GM10266 (cell line): ENCODE measurements around the gene HHAT.

Experiments
- DNase-seq: peaks from one replicate; pipeline ENCODE4 v3.0.0; 2012; ENCODE audit errors: extremely low spot score
- TF ChIP-seq, protein P1 (sequence below): IDR thresholded peaks from 2 replicates; pipeline ENCODE4 v1.5.1; 2012; ENCODE audit warnings: mild to moderate bottlenecking, low read depth; ENCODE audit not compliant: control insufficient read depth, insufficient read depth; ENCODE audit errors: missing control alignments

Gene HHAT

DNA sequence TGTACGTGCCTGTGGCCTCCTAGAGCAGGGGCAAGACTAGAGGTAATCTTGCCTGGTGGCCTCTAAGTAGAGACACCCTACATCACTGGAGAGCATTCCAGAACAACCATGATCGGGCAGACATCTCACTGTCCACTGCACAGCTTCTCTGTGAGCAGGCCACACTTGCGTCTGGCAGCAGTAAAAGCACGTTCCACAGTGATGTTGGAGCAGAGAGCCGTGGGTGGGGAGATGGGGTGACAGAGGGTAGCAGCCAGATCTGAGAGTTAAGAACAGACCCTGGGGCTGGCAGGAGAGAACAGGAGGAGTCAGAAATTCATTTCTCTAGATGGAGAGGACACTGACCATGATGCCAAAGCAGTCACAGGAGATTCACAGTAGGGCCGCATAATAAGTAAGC lies 293.0 kb downstream of the HHAT start:
- no peak for DNase-seq
- TF ChIP-seq, protein P1, sequence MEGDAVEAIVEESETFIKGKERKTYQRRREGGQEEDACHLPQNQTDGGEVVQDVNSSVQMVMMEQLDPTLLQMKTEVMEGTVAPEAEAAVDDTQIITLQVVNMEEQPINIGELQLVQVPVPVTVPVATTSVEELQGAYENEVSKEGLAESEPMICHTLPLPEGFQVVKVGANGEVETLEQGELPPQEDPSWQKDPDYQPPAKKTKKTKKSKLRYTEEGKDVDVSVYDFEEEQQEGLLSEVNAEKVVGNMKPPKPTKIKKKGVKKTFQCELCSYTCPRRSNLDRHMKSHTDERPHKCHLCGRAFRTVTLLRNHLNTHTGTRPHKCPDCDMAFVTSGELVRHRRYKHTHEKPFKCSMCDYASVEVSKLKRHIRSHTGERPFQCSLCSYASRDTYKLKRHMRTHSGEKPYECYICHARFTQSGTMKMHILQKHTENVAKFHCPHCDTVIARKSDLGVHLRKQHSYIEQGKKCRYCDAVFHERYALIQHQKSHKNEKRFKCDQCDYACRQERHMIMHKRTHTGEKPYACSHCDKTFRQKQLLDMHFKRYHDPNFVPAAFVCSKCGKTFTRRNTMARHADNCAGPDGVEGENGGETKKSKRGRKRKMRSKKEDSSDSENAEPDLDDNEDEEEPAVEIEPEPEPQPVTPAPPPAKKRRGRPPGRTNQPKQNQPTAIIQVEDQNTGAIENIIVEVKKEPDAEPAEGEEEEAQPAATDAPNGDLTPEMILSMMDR: no peak

DNA sequence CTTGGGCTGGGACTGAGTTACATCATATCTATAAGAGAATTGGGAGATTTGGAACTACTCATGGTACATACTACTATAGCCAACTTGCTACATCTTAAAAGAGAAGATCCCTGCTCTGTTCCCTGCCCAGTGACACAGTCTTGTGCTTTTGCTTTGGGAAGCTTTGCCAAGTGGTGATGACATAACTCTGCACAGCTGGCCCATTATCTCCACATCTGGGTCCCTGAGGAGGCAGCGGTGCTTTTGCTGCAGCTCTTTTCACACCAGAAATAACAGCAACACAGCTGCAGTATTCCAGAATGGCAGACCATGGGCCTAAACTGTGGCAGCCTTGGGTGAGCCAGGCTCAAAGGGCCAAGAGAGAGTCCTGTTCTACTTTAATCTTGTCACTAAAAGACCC lies 296.0 kb downstream of the HHAT start:
- TF ChIP-seq, protein P1: no peak
- DNase-seq: no peak

DNA sequence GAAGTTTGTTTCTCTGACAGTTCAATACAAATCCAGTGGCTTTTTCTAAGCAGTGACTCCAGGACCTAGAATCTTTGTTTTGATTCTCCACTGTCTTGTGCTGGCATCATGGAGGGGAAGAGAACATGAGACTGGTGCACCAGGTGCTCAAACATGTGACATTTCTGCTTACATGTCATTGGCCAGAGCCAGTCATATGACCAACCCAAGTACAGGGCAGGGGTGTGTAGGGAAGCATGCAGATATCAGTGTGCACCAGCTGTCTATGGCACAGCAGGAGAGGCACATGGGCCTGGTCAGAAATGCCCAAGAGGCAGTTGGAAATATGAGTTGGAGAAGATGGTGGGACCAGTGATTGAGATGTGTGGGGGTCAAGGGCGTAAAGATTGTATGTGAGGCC lies 297.0 kb downstream of the HHAT start:
- TF ChIP-seq, protein P1: no peak

DNA sequence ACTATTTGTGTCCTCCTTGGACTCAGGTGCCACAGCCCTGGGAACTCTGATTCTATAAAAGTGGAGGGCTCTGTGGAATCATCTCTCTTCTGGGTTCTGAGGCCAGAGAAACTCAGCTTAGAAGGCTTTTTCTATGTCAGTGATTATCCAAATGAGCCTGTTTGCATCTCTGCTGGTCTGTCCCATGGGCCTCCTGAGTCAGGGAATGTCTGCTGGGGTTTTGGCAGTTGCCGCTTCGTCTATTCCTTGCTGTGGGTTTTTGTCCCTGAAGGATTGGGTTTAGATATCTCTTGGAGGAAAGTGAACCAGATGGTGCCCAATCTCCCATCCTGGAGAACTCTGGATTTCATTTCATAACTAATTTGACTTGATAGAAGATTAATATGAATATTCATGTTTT lies 297.6 kb downstream of the HHAT start:
- TF ChIP-seq, protein P1: no peak
- no peak for DNase-seq

More for the DNA sequence above, 297.0 kb downstream of the HHAT start:
- DNase-seq: no peak

DNA sequence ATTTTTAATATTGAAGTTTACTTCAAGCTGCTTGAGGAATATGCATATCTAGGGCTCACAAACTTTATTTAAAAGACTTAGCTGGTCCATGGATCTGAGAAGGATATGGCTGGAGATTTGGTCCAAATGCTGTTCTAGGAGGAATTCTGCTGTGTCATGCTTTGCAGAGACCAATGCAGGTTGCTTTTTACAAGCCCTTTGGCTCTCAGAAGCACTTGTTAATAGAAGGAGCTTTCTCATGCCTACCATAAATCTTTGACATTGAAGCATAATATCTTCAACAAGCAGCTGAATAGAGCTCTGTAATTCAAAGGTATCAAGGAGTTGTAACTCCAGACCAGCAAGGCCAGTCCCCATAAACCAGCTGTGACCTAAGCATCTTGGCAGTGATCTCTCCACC lies 299.1 kb downstream of the HHAT start:
- DNase-seq: no peak
- TF ChIP-seq, protein P1: no peak

DNA sequence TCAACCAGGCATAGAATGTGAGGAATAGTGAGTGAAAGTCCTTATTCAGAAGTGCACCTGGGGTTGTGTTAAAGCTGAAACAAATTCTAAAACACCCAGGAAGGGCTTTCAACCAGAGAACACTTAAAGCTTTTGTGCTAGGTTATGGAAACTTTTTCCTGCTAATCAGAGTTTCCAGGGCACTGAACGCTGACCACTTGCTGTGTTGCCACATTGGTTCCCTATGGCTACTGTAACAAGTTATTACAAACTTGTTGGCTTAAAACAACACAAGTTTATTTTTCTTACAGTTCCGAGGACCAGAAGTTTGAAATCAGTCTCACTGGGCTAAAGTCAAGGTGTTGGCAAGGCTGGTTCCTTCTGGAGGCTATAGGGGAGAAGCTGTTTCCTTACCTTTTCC lies 300.6 kb downstream of the HHAT start:
- no peak for DNase-seq
- TF ChIP-seq, protein P1: no peak

DNA sequence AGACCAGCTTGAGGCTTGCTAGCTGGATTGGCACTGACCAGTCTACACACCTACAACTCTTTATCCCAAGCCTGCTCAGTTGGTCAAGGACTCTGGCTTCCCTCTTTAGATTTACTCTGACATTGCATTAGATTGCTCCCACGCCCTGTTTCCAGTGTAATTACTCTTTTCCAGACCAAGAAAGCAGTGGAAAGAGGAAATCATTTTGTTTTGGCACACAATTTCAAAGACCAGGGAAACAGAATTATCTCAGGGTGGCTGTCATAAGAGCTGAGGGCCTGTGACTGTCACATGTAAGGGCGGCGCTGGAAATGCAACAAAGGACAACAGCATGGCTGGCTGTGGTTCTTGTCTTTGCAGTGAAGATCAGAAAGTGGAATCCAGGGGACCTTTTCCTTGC lies 302.7 kb downstream of the HHAT start:
- no peak for DNase-seq
- TF ChIP-seq, protein P1: no peak
